OCI-LY7 (cell line): ENCODE results near the gene CXorf58. TPM values are rescaled to one million over a fixed set of nuclear protein-coding genes. Genes with fewer than 3 reads are reported as not detected.

ENCODE experiments used
- BruUV-seq: library from RNA; stranded (reverse); fragments of 400-500 nt; replicated peaks from 2 replicates; lab custom pipeline; 2021; lab: Mats Ljungman, UMichigan
- CTCF ChIA-PET: fragments of 300-600 bp; sonication (Branson Sonifier 250); formaldehyde crosslinking; loops from one replicate; lab custom pipeline; 2022; ENCODE audit warnings: antibody characterized with exemption; ENCODE audit not compliant: unreplicated experiment; lab: Charles Lee
- POLR2A ChIA-PET: fragments of 300-600 bp; sonication (Branson Sonifier 250); formaldehyde crosslinking; loops from one replicate; lab custom pipeline; 2022; ENCODE audit warnings: antibody characterized with exemption; lab: Charles Lee
- DNase-seq: peaks from one replicate; pipeline ENCODE4 v3.0.0-alpha.2; 2015; ENCODE audit warnings: low spot score
- H2AFZ ChIP-seq: fragments of 200-600 bp; sonication (generic), shearing (Covaris generic); 2 replicates; pipeline ENCODE4 v1.6.1; 2014; ENCODE audit warnings: mild to moderate bottlenecking, antibody characterized with exemption, low read length, moderate library complexity
- H3K27ac ChIP-seq: fragments of 200-600 bp; sonication (generic); 2 replicates; pipeline ENCODE4 v1.5.1; 2014; ENCODE audit warnings: mixed run types, low read depth, mild to moderate bottlenecking, moderate library complexity, low read length, inconsistent platforms; ENCODE audit not compliant: poor library complexity, severe bottlenecking
- H3K36me3 ChIP-seq: fragments of 200-600 bp; sonication (generic); 2 replicates; pipeline ENCODE4 v1.6.1; 2014; ENCODE audit warnings: mild to moderate bottlenecking, antibody characterized with exemption, low read length, moderate library complexity, mixed read lengths; ENCODE audit not compliant: insufficient read depth
- H3K4me1 ChIP-seq: fragments of 200-600 bp; sonication (generic); 2 replicates; pipeline ENCODE4 v1.5.1; 2014; ENCODE audit warnings: mild to moderate bottlenecking, low read length; ENCODE audit not compliant: insufficient read depth, poor library complexity, severe bottlenecking
- H3K4me2 ChIP-seq: fragments of 200-600 bp; sonication (generic); 2 replicates; pipeline ENCODE4 v1.6.1; 2014; ENCODE audit warnings: mild to moderate bottlenecking, low read length
- H3K4me3 ChIP-seq: fragments of 200-600 bp; sonication (generic); 2 replicates; pipeline ENCODE4 v1.5.1; 2014; ENCODE audit warnings: mild to moderate bottlenecking, low read depth, low read length; ENCODE audit not compliant: poor library complexity, severe bottlenecking
- H3K79me2 ChIP-seq: fragments of 200-600 bp; sonication (generic); 2 replicates; pipeline ENCODE4 v1.6.1; 2016; ENCODE audit warnings: low read depth, mild to moderate bottlenecking, low read length, moderate library complexity, mixed read lengths; ENCODE audit not compliant: insufficient read depth
- H3K9me2 ChIP-seq: fragments of 200-600 bp; sonication (generic); 2 replicates; pipeline ENCODE4 v1.6.1; 2016; ENCODE audit warnings: mild to moderate bottlenecking, low read length, mixed read lengths; ENCODE audit not compliant: insufficient read depth
- H3K9me3 ChIP-seq: fragments of 200-600 bp; sonication (generic); 2 replicates; pipeline ENCODE4 v1.6.1; 2014; ENCODE audit warnings: mild to moderate bottlenecking, mixed run types, low read length, mixed read lengths
- H4K20me1 ChIP-seq: fragments of 200-600 bp; sonication (generic); 2 replicates; pipeline ENCODE4 v1.6.1; 2014; ENCODE audit warnings: mild to moderate bottlenecking, antibody characterized with exemption, low read length, moderate library complexity, mixed read lengths; ENCODE audit not compliant: insufficient read depth
- EZH2phosphoT487 ChIP-seq: fragments of 200-600 bp; sonication (generic); IDR thresholded peaks from 2 replicates; pipeline ENCODE4 v1.6.1; 2018; ENCODE audit warnings: low read depth, borderline replicate concordance, mild to moderate bottlenecking, mixed run types, antibody characterized with exemption, low read length, moderate library complexity, mixed read lengths
- intact Hi-C: fragments of 100-400 bp; cut with micrococcal nuclease; formaldehyde crosslinking; loops from one replicate; pipeline ENCODE4 v1.10.0; 2022; ENCODE audit not compliant: unreplicated experiment
- total RNA-seq, 2 experiments: library from RNA; depleted of rRNA in 1 of 2; stranded (reverse); fragments of >200 nt in 1 of 2; shearing (Covaris generic) in 1 of 2; gene quantifications; 2 replicates each; pipeline ENCODE4 v1.2.3, GENCODE V29; 2014 to 2022
- TF ChIP-seq, protein P1 (sequence below): fragments of 200-600 bp; sonication (generic); conservative IDR thresholded peaks from 2 replicates; pipeline ENCODE4 v1.5.1; 2014; ENCODE audit warnings: mild to moderate bottlenecking, antibody characterized with exemption, low read length, moderate library complexity, mixed read lengths

Gene CXorf58
- total RNA-seq, 2 experiments from 2014 or later = 0.46 TPM; not detected in 1

DNA sequence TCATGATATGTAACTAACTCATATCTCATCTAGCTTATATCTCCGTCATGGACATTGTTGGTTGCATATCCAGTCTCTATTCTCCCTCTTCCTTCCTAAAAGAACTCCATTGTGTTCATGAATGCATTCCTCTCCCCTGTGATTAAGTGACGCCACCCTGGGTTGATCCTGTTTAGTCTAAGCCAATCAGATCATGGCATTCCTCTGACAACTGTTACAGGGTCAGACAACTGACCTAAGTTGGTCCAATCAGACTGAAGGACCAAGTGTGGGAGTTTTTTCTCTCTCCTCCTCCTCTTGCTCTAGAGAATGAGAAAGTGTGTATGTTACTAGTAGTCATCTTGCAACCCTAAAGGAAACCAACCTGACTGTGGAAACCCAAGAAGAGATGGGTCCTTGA, 3.7 kb upstream of the CXorf58 start:
- peaks cover 35% of the 10 kb centered on the region for H3K4me1 ChIP-seq
- no peaks in the 10 kb centered on the region for H3K9me3 ChIP-seq
- no peak overlapping the region for H3K4me2 ChIP-seq
- H2AFZ ChIP-seq = no peak overlapping the region
- ChIA-PET POLR2A (interaction anchor here (0.8 kb wide), 1 partner anchor 121 kb away, joined by 3 read pairs; the partner anchor contains the start of gene SAT1), CTCF (no interaction called here)
- H3K27ac ChIP-seq = no peak overlapping the region
- no TSS peak for BruUV-seq
- H3K79me2 ChIP-seq = peaks cover 19% of the 10 kb centered on the region; the same call in 1 of the 2 replicates
- intact Hi-C loops = no loop called here
- H3K36me3 ChIP-seq = no peaks in the 10 kb centered on the region
- no peaks in the 10 kb centered on the region for H4K20me1 ChIP-seq
- H3K4me3 ChIP-seq = no peak overlapping the region
- TF ChIP-seq, protein P1, sequence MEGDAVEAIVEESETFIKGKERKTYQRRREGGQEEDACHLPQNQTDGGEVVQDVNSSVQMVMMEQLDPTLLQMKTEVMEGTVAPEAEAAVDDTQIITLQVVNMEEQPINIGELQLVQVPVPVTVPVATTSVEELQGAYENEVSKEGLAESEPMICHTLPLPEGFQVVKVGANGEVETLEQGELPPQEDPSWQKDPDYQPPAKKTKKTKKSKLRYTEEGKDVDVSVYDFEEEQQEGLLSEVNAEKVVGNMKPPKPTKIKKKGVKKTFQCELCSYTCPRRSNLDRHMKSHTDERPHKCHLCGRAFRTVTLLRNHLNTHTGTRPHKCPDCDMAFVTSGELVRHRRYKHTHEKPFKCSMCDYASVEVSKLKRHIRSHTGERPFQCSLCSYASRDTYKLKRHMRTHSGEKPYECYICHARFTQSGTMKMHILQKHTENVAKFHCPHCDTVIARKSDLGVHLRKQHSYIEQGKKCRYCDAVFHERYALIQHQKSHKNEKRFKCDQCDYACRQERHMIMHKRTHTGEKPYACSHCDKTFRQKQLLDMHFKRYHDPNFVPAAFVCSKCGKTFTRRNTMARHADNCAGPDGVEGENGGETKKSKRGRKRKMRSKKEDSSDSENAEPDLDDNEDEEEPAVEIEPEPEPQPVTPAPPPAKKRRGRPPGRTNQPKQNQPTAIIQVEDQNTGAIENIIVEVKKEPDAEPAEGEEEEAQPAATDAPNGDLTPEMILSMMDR = no peak
- TF ChIP-seq EZH2phosphoT487 = no peak
- DNase-seq = no peak
- no peaks in the 10 kb centered on the region for H3K9me2 ChIP-seq

DNA sequence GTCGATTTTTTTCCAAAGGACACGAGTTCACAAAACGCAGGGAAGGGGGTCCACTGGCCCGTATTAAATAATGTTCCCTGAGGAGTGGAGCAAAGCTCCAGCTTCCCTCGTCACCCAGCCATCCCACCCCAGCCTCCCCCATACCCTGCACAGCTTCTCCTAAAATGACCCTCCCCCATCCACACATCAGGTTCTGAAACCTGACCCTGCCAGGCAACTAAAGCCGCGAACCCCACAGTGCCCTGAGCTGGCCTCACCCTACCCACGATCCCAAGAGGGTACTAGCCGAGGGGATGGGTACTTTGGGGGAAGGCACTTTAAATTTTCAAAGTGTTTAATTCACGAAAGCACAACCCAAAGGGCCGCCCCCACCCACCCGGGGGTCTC, 702 bp upstream of the CXorf58 start:
- intact Hi-C loops = loop anchor here (5.0 kb wide), 2 partner anchors 245 to 335 kb away; no protein-coding TSS in a partner anchor
- H3K4me1 ChIP-seq = peaks cover 24% of the 10 kb centered on the region
- peak overlapping the region; percentile 89 for H3K4me3 ChIP-seq
- peak overlapping the region; percentile 93 for H3K27ac ChIP-seq
- peaks cover 19% of the 10 kb centered on the region; the same call in 1 of the 2 replicates for H3K79me2 ChIP-seq
- H4K20me1 ChIP-seq = no peaks in the 10 kb centered on the region
- peak overlapping the region; percentile 78 for H3K4me2 ChIP-seq
- H2AFZ ChIP-seq = peak overlapping the region; percentile 70
- no TSS peak for BruUV-seq
- H3K36me3 ChIP-seq = no peaks in the 10 kb centered on the region
- no peaks in the 10 kb centered on the region for H3K9me3 ChIP-seq
- ChIA-PET CTCF (interaction anchor here (0.6 kb wide), 1 partner anchor 451 kb away, joined by 3 read pairs; no protein-coding TSS in a partner anchor), POLR2A (interaction anchor here (0.7 to 1.7 kb wide), 8 partner anchors 12 to 239 kb away, joined by 3 to 16 read pairs (median 4); partner anchors contain the start of genes EIF2S3 and SAT1)
- peak; percentile 25 for DNase-seq
- no peaks in the 10 kb centered on the region for H3K9me2 ChIP-seq
- TF ChIP-seq EZH2phosphoT487 = no peak
- TF ChIP-seq, protein P1 = no peak
